GM13977 (cell line): Measurements from ENCODE around the gene CALML6.

Experiments
- DNase-seq: peaks from one replicate; pipeline ENCODE4 v3.0.0; 2012; ENCODE audit warnings: low spot score
- CTCF ChIP-seq: IDR thresholded peaks from 2 replicates; pipeline ENCODE4 v1.5.1; 2012; ENCODE audit warnings: mild to moderate bottlenecking, control low read depth; ENCODE audit not compliant: insufficient read depth; ENCODE audit errors: extremely low read depth, missing control alignments
- in situ Hi-C: fragments of 300-500 bp; cut with MboI; formaldehyde crosslinking; loops from one replicate; pipeline ENCODE4 v1.12.0; 2022; ENCODE audit warnings: low sequenced_read_pairs, low pct_unique_long_range_greater_than_20kb, mixed read lengths, inconsistent platforms; ENCODE audit not compliant: unreplicated experiment

The CALML6 gene

GRCh38 chr1:1964811-1965210 is 49.8 kb downstream of the CALML6 start:
- no peak for TF ChIP-seq CTCF
- DNase-seq = no peak
- in situ Hi-C loops = loop anchor here (25.0 kb wide), 1 partner anchor 422 kb away; the partner anchor contains the start of genes MORN1 and RER1

- TF ChIP-seq CTCF = no peak
- DNase-seq = no peak
- in situ Hi-C loops = loop anchor here (25.0 kb wide), 1 partner anchor 422 kb away; the partner anchor contains the start of genes MORN1 and RER1
These were observed 50.5 kb downstream of the CALML6 start for GRCh38 chr1:1965546-1965945.

- DNase-seq = no peak
- no peak for TF ChIP-seq CTCF
- in situ Hi-C loops = loop anchor here (25.0 kb wide), 1 partner anchor 421 kb away; the partner anchor contains the start of genes MORN1 and RER1
These were observed 51.1 kb downstream of the CALML6 start for GRCh38 chr1:1966071-1966740.
